ENCODE measurements around the gene CACNA1H.

The CACNA1H gene

GRCh38 chr16:1174477-1175357, 21.8 kb downstream of the CACNA1H start:
- H3K4me3 ChIP-seq (ENCODE audit: low read length): no peak overlapping the region
- DNase-seq (ENCODE audit: low read depth): peak; percentile 4
- TF ChIP-seq, protein P1, sequence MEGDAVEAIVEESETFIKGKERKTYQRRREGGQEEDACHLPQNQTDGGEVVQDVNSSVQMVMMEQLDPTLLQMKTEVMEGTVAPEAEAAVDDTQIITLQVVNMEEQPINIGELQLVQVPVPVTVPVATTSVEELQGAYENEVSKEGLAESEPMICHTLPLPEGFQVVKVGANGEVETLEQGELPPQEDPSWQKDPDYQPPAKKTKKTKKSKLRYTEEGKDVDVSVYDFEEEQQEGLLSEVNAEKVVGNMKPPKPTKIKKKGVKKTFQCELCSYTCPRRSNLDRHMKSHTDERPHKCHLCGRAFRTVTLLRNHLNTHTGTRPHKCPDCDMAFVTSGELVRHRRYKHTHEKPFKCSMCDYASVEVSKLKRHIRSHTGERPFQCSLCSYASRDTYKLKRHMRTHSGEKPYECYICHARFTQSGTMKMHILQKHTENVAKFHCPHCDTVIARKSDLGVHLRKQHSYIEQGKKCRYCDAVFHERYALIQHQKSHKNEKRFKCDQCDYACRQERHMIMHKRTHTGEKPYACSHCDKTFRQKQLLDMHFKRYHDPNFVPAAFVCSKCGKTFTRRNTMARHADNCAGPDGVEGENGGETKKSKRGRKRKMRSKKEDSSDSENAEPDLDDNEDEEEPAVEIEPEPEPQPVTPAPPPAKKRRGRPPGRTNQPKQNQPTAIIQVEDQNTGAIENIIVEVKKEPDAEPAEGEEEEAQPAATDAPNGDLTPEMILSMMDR (conservative IDR thresholded peaks at IDR 0.05; ENCODE audit: low read length): no peak

GRCh38 chr16:1175566-1176279, 22.8 kb downstream of the CACNA1H start:
- TF ChIP-seq, protein P1 (conservative IDR thresholded peaks at IDR 0.05; ENCODE audit: low read length): no peak
- no peak overlapping the region for H3K4me3 ChIP-seq (ENCODE audit: low read length)
- DNase-seq (ENCODE audit: low read depth): no peak

DNA sequence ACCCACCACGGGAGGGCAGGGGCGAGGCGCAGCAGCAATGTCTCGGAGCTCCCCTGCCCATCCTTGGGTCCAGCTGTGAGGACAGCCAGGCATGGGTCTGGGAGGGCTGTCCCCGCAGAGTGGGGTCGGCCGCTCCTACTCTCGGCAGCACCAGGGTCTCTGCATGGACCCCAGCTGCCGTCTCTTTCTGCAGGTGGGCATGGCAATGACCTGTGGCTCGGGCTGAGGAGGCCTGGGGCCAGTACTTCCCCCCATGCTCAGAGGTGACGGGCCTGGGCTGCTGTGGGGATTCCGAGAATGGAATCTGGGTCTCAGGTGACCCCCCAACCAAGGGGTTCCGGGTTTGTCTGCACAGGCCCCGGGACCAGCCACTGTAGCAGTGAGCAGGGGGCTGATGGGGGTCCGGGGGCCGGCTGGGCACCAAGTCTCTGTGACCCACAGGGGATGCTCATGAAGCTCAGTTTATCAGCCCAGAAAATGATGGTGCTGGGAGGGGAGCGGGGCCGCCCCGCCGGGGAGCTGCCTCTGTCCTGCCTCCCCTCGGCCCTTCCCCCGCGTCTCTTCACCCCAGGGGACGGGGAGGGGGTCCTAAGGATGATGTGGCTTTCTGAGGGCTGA, 23.5 kb downstream of the CACNA1H start:
- no peak for DNase-seq (ENCODE audit: low read depth)
- H3K4me3 ChIP-seq (ENCODE audit: low read length): no peak overlapping the region
- TF ChIP-seq, protein P1 (conservative IDR thresholded peaks at IDR 0.05; ENCODE audit: low read length): no peak

DNA sequence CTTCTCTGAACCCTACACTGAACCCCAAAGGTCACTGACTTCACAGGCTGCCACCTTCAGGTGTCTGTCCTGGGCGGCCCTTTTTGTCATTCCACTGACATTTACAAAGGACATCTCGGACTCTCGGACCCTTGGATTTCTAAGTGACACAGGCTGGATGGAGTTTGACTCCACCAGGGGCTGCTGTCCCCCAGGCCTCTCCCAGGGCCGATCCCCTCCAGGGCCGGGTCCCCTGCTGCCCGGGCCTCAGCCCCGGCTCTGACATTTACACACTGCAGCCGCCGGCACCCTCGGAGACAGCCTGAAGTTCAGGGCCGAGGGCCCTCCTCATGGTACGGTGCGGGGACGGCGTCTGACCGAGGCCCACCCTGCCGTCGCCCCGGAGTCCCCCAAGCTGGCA, 24.1 kb downstream of the CACNA1H start:
- no peak for DNase-seq (ENCODE audit: low read depth)
- H3K4me3 ChIP-seq (ENCODE audit: low read length): no peak overlapping the region
- TF ChIP-seq, protein P1 (conservative IDR thresholded peaks at IDR 0.05; ENCODE audit: low read length): no peak

- no peak for DNase-seq (ENCODE audit: low read depth)
- TF ChIP-seq, protein P1 (conservative IDR thresholded peaks at IDR 0.05; ENCODE audit: low read length): no peak
- H3K4me3 ChIP-seq (ENCODE audit: low read length): no peak overlapping the region
Measured at GRCh38 chr16:1177750-1178149, 24.8 kb downstream of the CACNA1H start.

DNA sequence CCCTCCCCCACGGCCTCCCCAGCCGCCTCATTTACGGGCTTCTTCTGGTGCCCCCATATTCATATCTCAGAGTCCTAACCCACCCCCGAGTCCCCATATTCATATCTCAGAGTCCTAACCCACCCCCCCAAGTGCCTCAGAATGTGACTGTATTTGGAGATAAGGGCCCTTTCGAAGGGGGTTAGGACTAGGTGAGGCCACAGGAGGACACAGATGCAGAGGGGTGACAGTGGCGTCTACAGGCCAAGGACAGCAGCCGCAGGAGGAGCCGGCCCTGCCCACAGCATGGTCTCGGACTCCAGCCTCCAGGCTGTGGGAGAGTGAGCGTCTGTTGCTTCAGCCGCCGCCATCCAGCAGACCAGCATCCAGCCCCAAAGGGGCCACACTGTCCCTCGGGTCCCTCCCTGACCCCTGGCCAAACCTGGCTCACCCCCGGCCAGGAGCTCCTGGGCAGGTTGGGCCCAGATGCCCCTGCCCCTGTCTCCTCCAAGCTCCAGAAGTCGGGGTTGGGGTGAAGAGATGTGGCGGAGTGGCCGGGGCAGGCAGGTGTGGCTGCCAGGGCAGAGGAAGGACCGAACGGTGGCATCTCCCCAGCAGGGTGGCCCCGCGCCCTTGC, 25.5 kb downstream of the CACNA1H start:
- TF ChIP-seq, protein P1 (conservative IDR thresholded peaks at IDR 0.05; ENCODE audit: low read length): no peak
- DNase-seq (ENCODE audit: low read depth): no peak

More for the DNA sequence above, 25.5 kb downstream of the CACNA1H start:
- no peak overlapping the region for H3K4me3 ChIP-seq (ENCODE audit: low read length)

All from AG10803 (cell line).